HG03175 (cell line): ENCODE data around the gene GUCY2F.
A peak's percentile ranks its signal among the peaks of the same experiment; 100 is the strongest.

ENCODE experiments used
- ATAC-seq: cut with Tn5 transposase; IDR thresholded peaks from one replicate; pipeline ENCODE4 v1.9.1; 2021; ENCODE audit warnings: mild to moderate bottlenecking, moderate library complexity; ENCODE audit not compliant: unreplicated experiment

Gene GUCY2F

DNA sequence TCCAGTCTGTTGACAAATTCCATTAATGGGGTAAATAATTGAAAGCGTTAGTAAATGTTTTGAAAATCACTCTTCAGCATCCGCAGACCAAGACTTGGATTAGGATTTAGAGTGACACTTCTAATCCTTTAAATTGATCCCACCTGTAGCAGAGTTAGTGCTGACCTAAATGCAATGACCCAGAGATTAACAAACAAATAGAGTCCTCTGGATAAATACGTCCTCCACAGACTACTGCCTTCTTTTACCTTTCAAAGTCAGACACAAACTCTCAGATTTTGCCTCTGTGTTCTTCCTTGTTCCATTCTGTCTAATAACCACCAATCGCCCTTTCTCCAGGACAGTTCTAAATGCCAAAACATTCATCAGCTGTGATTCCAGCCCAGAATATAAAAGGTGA lies at the start of gene GUCY2F:
GUCY2F (minus strand) TSS at position 101 of the 400 bp plus-strand sequence. CDS start 6,150 bp downstream, outside the sequence.
- ATAC-seq, result no peak

DNA sequence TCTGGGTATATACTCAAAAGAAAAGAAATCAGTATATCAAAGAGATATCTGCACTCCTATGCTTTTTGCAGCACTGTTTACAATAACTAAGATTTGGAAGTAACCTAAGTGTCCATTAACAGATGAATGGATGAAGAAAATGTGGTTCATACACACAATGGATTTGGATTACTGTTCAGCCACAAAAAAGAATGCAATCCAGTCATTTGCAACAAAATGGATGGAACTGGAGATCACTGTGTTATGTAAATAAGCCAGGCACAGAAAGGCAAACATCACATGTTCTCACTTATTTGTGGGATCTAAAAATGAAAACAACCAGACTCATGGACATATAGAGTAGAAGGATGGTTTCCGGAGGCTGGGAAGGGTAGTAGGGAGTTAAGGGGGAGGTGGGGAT lies 37.1 kb upstream of the GUCY2F start:
- no peak for ATAC-seq

DNA sequence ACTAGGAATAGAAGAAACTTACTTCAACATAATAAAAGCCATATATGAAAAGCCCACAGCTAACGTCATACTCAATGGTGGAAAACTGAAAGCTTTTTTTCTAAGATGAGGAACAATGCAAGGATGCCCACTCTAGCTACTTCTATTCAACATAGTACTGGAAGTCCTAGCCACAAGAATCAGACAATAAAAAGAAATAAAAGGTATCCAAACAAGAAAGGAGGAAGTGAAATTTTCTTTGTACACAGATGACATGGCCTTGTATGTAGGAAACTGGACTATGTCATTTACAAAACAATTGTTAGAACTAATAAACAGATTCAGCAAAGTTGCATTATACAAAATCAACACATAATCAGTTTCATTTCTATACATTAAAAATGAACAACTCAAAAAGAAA lies 29.2 kb upstream of the GUCY2F start:
- ATAC-seq, result no peak

DNA sequence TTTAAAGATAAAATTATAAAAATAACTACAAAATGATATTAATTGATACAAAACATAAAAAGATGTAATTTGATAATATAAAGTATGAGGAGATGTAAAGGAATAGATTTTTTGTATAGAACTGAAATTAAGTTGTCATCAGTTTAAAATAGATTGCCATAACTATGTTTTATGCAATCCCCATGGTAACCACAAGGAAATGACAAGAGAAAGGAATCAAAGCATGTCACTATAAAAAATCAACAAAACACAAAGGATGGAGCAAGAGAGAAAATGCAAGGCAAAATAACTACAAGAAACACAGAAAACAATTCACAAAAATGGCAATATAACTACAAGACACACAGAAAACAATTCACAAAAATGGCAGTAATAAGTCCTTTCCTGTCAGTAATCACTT lies 27.0 kb upstream of the GUCY2F start:
- no peak for ATAC-seq

DNA sequence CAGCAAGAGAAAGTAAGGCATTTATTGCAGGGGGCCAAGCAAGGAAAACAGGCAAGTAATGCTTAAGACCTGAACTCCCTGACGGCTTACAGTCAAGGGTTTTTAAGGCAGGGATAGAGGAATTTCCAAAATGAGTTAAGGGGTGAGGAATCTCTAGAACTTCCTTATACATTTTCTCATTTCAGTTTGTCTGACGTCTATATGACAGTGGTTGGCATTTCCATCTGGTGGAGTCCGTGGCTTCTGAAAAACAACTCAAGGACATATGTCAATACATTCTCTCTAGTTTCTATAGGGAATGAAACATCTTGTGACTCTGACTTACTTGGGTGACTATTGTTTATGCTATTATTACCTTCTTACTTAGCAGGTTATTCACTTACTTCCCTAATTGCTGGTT lies 19.3 kb upstream of the GUCY2F start:
- ATAC-seq, result no peak

DNA sequence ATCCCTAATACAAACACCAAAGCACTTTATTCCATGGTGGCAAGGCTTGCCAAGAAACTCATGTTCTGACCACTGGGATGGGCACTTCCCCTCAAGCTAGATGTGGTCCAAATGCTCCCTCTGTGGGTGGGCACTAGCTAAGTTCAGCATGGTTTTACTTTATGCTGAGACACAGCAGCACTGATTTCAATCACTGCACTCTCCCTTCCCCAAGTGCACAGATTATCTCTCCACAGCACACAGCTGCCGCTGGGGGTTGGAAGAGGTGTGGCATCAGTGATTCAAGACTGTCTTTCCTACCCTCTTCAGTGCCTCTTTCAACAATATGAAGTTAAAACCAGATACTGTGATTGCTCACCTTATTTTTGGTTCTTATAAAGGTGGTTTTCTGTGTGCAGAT lies 16.5 kb upstream of the GUCY2F start:
- ATAC-seq, result no peak

DNA sequence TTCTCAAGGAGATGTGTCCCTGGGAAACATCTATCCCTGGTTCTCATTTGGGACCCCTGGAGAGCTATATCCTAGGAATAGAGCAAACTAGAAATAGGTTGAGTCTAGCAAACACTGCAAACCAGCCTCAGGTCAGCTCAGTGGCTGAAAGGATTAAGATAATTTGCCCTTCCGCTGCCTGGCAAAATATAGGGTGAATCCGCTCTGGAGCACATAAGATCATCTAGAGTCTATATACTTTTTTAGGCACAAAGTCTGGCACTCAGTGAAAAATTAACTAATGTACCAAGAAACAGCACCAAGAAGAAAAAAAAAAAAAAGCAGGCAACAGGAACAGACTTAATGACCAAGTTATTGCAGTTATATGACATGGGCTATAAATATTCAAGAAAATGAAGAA lies 7.3 kb upstream of the GUCY2F start:
- ATAC-seq, result no peak

DNA sequence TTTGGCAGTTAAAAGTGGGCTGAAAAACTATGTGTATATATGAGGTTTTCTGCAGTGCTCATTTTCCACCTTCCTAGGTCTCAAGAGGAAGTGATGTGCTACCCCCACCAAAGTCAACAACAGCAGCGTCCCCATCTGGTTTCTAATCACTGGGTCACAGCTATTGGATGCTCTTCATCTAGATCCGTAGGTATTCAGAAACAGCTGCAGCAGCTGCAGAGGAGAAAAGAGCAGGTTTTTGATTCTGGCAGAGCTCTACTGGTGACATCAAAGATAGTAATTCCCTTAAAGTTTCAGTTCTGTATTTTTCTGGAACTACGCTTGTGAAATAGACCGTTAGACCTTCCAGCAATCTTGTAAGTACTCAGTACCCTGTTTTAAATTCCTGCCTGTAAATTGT lies 5.8 kb upstream of the GUCY2F start:
- ATAC-seq, result no peak

DNA sequence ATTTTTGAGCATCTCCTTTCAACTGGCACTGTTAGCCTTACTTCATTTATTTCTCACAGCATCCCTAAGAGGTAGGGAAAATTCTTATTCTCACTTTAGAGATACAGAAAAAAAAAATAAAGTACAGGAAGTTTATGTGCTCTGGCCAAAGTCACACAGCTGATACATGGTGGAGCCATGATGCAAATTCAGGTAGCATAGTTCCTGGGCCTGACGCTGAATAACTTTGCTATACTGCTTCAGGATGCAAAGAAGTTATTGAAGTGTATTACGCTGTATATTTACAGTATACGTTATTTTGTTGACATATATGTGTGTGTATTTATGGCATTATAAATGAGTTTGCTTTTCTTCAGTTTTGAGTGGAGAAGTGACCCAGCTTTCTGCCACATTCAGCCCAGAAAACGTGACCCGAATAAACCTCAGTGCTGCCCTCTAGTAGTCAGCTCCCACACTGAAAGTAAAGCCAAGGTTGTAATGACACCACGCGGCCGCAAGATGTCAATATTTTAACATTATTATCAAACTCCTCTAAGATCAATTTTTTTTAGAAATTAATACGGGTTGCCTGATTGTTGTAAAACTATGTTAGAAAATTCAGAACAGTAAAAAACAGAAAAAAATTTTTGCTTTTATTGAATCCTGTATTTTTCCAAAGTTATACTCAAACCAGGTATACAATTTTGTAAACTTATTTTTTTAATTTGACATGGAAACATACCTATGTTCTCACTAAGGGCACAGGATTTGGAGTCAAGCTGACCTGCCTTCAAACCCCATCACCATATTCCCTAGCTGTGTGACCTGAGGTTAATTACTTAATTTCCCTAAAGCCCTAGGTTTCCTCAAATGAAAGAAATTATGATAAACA lies 3.8 kb upstream of the GUCY2F start:
- ATAC-seq, result no peak

DNA sequence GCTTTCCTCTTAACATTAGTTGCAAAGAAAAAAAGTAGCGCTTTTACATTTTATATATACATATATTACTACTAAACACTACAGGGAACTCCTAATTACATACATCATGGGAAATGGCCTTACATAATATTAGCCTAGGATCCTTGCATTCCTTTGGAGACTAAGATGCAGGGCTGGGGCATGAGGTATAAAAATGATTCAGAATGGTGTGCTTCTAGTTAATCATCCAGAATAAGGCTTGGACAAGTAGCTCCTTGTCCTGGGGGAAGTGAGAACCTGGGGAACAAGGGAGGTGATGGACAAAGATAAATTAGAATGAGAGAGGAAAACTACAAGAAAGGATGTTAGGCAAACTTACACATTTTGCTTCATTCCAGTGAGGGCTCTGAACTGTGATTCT lies 3.0 kb upstream of the GUCY2F start:
- ATAC-seq, result no peak

DNA sequence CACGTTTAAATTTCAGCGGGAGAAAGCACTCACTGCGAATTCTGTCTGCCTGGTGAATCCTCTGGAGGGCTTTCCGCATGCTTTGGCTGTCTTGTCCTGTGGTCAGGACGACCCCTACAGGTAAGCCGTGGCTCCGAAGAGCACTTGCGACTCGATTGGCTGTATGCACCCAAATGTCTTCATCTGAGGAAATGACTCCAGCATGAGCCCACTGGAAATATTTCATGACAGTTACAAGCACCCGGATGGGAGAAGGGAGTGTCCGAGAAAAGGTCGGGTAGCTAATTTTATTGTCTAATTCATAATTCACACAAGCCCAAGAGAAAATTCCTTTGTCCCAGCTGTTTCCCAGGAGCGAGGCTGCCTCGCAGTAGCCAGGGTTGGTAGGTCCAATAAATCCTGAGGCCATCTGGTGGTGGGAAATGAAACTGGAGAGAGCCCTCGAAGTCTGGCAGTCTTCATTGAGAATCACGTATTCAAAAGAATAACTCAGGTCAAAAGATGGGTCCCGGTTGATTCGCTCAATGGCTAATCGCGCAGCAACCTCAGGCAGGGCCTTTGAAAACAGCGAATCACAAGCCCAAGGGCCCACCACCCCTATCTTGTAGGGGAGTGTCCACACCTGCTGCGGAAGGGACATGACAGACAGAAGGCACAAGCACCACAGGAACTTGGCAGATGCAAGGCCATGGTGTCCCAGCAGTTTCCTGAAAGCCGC lies 6.6 kb downstream of the GUCY2F start:
- ATAC-seq, result no peak

DNA sequence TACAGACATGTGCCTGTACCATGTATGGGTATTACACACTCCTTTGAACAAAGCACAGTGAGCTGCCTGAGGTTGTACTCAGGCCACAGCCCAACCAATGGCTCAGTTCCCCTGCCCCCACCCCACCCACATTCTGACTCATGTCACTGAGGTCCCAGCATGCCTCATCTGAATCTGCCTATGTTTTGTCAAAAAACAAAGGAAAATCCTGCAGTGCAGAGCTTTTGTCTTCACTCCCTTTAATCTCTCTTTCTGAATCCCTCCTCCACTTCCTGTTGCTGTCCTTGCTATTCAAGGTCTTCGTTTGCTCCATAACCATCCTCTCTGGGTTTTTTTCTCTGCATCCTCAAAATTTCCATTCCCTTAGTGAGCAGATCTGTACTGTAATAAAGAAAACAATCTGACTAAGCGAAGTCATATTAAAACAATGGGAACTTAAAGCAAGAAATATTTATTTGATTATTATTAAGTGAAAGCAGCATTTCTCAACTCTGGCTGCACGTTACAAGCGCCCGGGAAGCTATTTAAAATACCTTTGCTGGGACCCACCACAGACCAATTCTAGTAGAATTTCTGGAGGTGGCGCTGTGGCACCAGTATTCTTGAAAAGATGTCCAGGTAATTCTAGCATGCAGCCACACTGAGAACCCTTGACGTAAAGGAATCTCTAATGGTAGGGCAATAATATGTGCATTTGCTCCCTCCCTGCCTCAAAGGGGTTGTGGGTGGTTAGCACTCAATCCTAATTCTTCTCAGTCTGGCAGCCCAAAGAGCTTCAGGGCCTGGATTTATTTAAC lies 8.7 kb downstream of the GUCY2F start:
- ATAC-seq, result no peak

DNA sequence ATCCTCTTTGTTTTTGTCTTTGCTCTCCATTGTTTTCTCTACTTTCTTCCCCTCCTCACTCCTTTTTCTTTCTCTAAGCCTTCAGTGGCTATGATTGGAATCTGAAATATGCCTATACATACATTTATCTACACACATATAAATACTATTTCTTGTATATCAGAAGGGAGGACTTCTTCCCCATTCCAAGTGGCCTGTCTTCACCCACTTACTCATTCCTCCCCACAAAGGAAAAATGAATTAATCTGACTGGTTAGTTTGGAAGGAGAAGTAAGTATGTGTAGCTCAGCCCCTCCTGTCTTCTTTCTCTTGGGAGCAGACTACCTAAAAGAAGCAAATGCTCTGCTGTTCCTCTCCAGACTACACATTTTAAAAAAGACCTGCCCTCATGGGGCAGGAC lies 17.7 kb downstream of the GUCY2F start:
- no peak for ATAC-seq

DNA sequence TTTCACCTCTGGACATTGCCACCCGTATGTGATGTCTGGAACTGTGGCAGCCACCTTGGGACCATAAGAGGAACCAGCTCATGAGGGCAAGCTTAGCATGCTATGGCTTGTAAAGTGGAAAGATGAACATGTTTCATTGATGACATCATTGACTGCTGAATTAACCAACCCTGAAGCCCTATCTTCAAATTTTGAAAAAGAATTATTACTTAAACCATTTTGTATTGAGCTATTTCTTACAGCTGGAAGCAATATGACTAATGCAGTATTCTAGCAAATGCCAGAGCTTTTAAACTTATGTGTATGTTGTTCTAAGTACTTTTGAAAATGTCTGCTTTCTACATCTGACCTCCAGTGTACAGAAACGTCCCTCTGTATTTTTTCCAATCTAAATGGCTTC lies 18.1 kb downstream of the GUCY2F start:
- no peak for ATAC-seq

DNA sequence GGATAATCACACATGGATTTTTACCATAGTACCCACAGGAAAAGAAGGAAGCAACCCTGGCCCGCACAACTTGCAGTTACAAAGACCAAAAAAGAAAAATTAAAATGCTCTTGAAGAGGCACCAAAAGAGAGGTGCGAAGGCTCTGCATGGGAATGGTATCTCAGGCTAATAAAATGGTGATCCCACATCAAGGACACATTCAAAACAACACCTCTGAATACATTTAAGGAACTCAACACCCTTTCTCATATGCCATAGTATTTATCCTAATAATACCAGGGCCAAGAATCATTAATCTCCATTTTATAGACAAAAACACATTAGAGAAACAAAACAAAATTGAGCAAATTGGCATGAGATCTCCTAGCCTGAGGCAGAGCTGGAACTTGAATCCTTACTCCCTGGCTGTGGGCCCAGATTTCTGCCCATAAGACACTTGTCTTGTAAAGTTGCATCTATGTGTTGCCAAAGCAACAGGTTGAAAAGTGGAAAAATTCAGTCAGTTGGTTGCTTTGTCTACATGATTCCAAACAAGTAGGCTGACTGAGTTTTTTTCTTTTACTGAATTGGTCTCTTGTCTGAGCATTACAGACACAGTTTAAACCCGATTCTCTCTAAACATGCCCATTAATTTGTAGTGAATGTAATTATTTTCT lies 33.5 kb downstream of the GUCY2F start:
- no peak for ATAC-seq

DNA sequence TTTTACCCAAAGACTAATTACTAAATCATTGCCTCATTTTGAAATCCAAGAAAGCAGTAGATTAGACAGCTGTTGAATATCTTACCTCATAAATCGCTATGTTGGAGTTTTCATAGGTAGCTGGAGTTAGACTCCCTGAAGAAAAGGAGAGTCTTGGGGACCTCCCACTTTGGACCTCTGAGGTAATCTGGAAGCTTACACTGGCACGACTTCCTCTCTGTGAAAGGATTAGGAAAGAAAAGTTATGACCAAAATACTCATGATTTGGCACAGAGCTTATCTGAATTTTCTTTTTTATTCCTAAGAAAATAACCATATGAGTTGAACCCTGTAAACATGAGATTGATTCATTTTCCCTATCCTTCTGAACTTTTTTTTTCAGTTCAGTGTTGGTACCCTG lies 40.6 kb downstream of the GUCY2F start:
- no peak for ATAC-seq

DNA sequence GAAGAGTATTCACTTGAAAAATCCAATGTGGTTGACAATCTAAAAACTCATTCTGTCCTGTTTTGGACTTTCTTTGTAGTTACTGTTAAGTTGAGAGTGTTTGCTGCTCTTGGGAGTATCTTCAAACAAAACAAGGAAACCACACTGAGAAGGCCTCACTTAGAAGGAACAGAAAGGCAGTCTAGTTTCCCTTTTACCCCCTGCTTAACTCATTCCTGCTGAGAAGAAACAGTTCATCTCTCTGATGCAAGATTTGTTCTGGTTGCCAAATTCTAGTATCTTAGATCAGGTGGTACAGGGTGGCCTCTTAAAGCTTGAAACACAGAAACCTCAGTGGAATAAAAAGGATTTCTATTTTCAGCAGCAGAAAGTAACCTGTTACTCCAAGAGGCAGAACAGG lies 41.4 kb downstream of the GUCY2F start:
- peak; percentile 57 for ATAC-seq

DNA sequence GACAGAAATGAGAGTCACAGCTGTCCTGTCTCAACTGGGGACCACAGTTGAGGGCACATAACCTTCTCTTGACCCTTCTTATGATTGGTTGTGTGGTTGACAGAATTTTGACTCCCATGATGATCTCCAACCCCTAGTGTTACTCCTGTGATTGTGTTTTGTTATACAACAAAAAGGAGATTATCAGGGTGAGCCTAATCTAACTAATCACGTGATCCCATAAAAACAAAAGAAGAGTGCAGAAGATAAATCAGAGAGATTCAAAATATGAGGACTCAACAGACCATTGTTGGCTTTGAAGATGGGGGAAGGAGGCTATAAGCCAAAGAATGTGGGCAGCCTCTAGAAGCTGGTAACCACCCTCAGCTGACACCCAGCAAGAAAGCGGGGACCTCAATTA lies 72.7 kb downstream of the GUCY2F start:
- ATAC-seq, result no peak

DNA sequence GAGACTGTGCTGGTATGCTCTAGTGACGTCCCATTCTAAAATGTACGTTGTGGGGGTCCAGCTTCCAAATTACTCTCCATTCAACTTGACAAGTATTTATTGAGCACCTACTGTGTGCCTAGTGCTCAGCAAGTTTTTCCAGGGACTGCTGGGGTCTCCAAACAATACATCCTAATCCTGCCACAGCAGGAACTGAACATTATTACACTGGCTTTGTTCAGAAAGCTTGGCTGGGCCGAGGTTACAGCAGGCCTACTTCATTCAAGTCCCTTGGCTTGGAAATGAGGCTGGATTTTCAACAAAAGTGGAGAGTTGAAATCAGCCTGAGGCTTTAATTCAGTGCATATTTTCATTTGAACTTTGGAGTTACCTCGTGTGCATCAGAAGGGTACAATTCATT lies 78.0 kb downstream of the GUCY2F start:
- no peak for ATAC-seq

DNA sequence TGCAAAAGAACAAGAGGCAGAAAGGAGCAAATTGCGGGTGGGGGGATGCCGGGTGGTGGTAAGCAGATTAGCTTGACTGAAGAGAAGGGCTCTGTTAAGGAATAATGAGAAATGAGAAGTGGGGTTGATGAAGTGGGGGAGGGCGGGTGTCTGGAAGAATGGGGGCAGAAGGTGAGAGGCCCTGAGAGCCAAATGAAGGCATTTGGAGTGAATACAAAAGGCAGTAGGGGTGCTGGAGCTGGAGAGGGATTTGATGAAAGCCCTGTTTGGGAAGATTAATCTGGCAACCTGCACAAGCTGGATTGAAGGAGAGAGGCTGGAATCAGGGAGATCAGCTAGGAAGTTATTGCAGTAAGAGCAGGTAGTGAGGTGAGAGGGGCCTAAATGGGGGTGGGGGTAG lies 82.1 kb downstream of the GUCY2F start:
- no peak for ATAC-seq

DNA sequence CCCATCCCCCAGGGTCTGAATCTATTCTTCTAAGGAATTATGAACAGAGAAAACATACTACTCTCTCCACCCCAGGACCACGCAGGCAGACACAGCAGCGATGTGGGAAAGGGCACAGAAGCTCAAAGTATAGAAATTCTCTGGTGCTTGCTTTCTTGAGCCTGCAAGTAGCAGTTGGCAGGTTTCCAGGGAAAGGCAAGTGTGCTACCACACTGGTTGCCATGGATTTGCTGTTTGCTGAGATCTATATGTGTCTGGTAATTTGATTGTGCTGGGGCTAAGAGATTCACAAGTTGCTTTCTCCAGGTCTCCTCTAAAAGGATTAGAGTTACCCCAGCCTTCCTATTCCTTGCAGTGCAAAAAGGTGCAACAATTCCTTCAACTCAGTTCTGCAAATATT lies 83.1 kb downstream of the GUCY2F start:
- ATAC-seq, result no peak
